NB4 (cell line): Measurements from ENCODE around the gene PSMB5.

Experiments used
- MAX ChIP-seq: IDR thresholded peaks from 2 replicates; pipeline ENCODE4 v1.6.1; 2011; ENCODE audit warnings: low read depth, low read length
- POLR2A ChIP-seq: IDR thresholded peaks from 2 replicates; pipeline ENCODE4 v1.6.1; 2011; ENCODE audit warnings: mild to moderate bottlenecking; ENCODE audit not compliant: insufficient read length; ENCODE audit errors: extremely low read depth
- TF ChIP-seq, protein P1 (sequence below): IDR thresholded peaks from one replicate; pipeline ENCODE4 v1.5.1; 2012; ENCODE audit warnings: low read depth, low read length

- TF ChIP-seq, protein P1, sequence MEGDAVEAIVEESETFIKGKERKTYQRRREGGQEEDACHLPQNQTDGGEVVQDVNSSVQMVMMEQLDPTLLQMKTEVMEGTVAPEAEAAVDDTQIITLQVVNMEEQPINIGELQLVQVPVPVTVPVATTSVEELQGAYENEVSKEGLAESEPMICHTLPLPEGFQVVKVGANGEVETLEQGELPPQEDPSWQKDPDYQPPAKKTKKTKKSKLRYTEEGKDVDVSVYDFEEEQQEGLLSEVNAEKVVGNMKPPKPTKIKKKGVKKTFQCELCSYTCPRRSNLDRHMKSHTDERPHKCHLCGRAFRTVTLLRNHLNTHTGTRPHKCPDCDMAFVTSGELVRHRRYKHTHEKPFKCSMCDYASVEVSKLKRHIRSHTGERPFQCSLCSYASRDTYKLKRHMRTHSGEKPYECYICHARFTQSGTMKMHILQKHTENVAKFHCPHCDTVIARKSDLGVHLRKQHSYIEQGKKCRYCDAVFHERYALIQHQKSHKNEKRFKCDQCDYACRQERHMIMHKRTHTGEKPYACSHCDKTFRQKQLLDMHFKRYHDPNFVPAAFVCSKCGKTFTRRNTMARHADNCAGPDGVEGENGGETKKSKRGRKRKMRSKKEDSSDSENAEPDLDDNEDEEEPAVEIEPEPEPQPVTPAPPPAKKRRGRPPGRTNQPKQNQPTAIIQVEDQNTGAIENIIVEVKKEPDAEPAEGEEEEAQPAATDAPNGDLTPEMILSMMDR, result no peak
- no peak for TF ChIP-seq POLR2A
- TF ChIP-seq MAX, result no peak
These were observed 12.4 kb upstream of the PSMB5 start for GRCh38 chr14:23047034-23047634.
